HG02678 (cell line): ENCODE measurements around the gene ACSF2.
"Not testable (repeated sequence)": the region's sequence is repeated elsewhere in the genome, so short reads cannot be mapped to it uniquely, and the experiment has no call there.

Source experiments
- ATAC-seq: cut with Tn5 transposase; IDR thresholded peaks from one replicate; pipeline ENCODE4 v1.9.1; 2021; ENCODE audit warnings: mild to moderate bottlenecking, moderate library complexity; ENCODE audit not compliant: unreplicated experiment

The ACSF2 gene

GRCh38 chr17:50461550-50462132 lies 35.6 kb downstream of the ACSF2 start:
- no peak for ATAC-seq

- ATAC-seq = no peak
Measured at GRCh38 chr17:50462446-50462845, 36.4 kb downstream of the ACSF2 start.

GRCh38 chr17:50464121-50464520 lies 38.1 kb downstream of the ACSF2 start:
- ATAC-seq = no peak

GRCh38 chr17:50464736-50465135 lies 38.7 kb downstream of the ACSF2 start:
- no peak for ATAC-seq

GRCh38 chr17:50465171-50465570 lies 39.2 kb downstream of the ACSF2 start:
- no peak for ATAC-seq

GRCh38 chr17:50465635-50466034 lies 39.6 kb downstream of the ACSF2 start:
- no peak for ATAC-seq

GRCh38 chr17:50466371-50467113 lies 40.5 kb downstream of the ACSF2 start:
- no peak for ATAC-seq

GRCh38 chr17:50467114-50467854 lies 41.3 kb downstream of the ACSF2 start:
- no peak for ATAC-seq

- no peak for ATAC-seq
Measured at GRCh38 chr17:50467855-50468303, 41.9 kb downstream of the ACSF2 start.

- ATAC-seq = no peak
Measured at GRCh38 chr17:50468304-50469207, 42.5 kb downstream of the ACSF2 start, which contains the start of gene CHAD. CHAD (minus strand) TSS chr17:50468880; CDS start chr17:50468813, 67 bp downstream.

GRCh38 chr17:50469208-50469605 lies 43.2 kb downstream of the ACSF2 start:
- ATAC-seq = no peak

- ATAC-seq = no peak
Measured at GRCh38 chr17:50469671-50470305, 43.8 kb downstream of the ACSF2 start.

GRCh38 chr17:50470426-50470825 lies 44.4 kb downstream of the ACSF2 start:
- ATAC-seq = no peak

GRCh38 chr17:50471009-50471905 lies 45.2 kb downstream of the ACSF2 start:
- ATAC-seq = no peak

GRCh38 chr17:50472286-50472685 lies 46.3 kb downstream of the ACSF2 start:
- ATAC-seq = no peak

GRCh38 chr17:50472761-50473161 lies 46.7 kb downstream of the ACSF2 start:
- ATAC-seq = not testable (repeated sequence)

GRCh38 chr17:50473901-50474300 lies 47.9 kb downstream of the ACSF2 start:
- ATAC-seq = no peak

GRCh38 chr17:50474523-50474922 lies 48.5 kb downstream of the ACSF2 start:
- no peak for ATAC-seq

- no peak for ATAC-seq
Measured at GRCh38 chr17:50475362-50475761, 49.3 kb downstream of the ACSF2 start.
